HEK293 (cell line): ENCODE data around the gene SYNPO2.

Experiments
- CTCF ChIA-PET: fragments of 350-600 bp; formaldehyde crosslinking; extraction: SDS; loops from one replicate; lab custom pipeline; 2021; ENCODE audit warnings: antibody characterized with exemption; lab: Yijun Ruan, JAX
- POLR2A ChIA-PET: fragments of 300-600 bp; formaldehyde crosslinking; extraction: SDS; loops from one replicate; lab custom pipeline; 2020; ENCODE audit warnings: antibody characterized with exemption, inconsistent platforms; lab: Yijun Ruan, JAX
- H3K27ac ChIP-seq: fragments of 200-500 bp; sonication (Bioruptor generic); 2 replicates; pipeline ENCODE4 v1.5.1; 2014; ENCODE audit warnings: low read depth, low read length, control low read depth, inconsistent platforms; ENCODE audit errors: extremely low read depth
- H3K36me3 ChIP-seq, 2 experiments: fragments of 200-500 bp in 1 of 2; sonication (Bioruptor generic) in 1 of 2; 1 replicate in 1 of 2; 2 replicates in 1 of 2; pipeline ENCODE4 v1.5.1; 2014 to 2017; ENCODE audit warnings: inconsistent platforms in 2 of 2, low read length in 2 of 2; ENCODE audit not compliant: control insufficient read depth in 2 of 2, insufficient read depth in 1 of 2
- H3K4me1 ChIP-seq: fragments of 200-500 bp; sonication (Bioruptor generic); 2 replicates; pipeline ENCODE4 v1.5.1; 2014; ENCODE audit warnings: mild to moderate bottlenecking, low read length, inconsistent platforms; ENCODE audit not compliant: control insufficient read depth, insufficient read depth
- H3K4me3 ChIP-seq: 2 replicates; pipeline ENCODE4 v1.5.1; 2011; ENCODE audit warnings: low read depth, mild to moderate bottlenecking, control low read depth, low read length, moderate library complexity
- H3K9me3 ChIP-seq: fragments of 200-500 bp; sonication (Bioruptor generic); 2 replicates; pipeline ENCODE4 v1.5.1; 2014; ENCODE audit warnings: low read depth, low read length, inconsistent platforms; ENCODE audit not compliant: control insufficient read depth, insufficient read depth
- KLF17 ChIP-seq: fragments of 450-650 bp; formaldehyde crosslinking; IDR thresholded peaks from 2 replicates; pipeline ENCODE4 v1.5.1; 2016; ENCODE audit warnings: missing biosample characterization, missing genetic modification characterization
- KLF7 ChIP-seq: fragments of 450-650 bp; formaldehyde crosslinking; IDR thresholded peaks from 2 replicates; pipeline ENCODE4 v1.5.1; 2016; ENCODE audit warnings: missing biosample characterization, missing genetic modification characterization, borderline replicate concordance
- PRDM4 ChIP-seq: fragments of 450-650 bp; formaldehyde crosslinking; IDR thresholded peaks from 2 replicates; pipeline ENCODE4 v1.5.1; 2017; ENCODE audit warnings: missing biosample characterization, missing genetic modification characterization
- ZBTB44 ChIP-seq: fragments of 450-650 bp; IDR thresholded peaks from 2 replicates; pipeline ENCODE4 v1.5.1; 2018; ENCODE audit warnings: missing biosample characterization, mild to moderate bottlenecking, missing genetic modification characterization
- ZBTB49 ChIP-seq: fragments of 450-650 bp; formaldehyde crosslinking; IDR thresholded peaks from 2 replicates; pipeline ENCODE4 v1.5.1; 2016; ENCODE audit warnings: missing biosample characterization, missing genetic modification characterization, low read depth
- ZNF266 ChIP-seq: fragments of 450-650 bp; formaldehyde crosslinking; IDR thresholded peaks from 2 replicates; pipeline ENCODE4 v1.5.1; 2016; ENCODE audit warnings: missing biosample characterization, missing genetic modification characterization, low read depth
- ZNF362 ChIP-seq: fragments of 450-650 bp; formaldehyde crosslinking; IDR thresholded peaks from 2 replicates; pipeline ENCODE4 v1.5.1; 2016; ENCODE audit warnings: missing biosample characterization, missing genetic modification characterization
- ZNF391 ChIP-seq: fragments of 450-650 bp; formaldehyde crosslinking; IDR thresholded peaks from 2 replicates; pipeline ENCODE4 v1.5.1; 2016; ENCODE audit warnings: low read depth, missing biosample characterization, missing genetic modification characterization, borderline replicate concordance
- ZNF501 ChIP-seq: fragments of 450-650 bp; formaldehyde crosslinking; IDR thresholded peaks from 2 replicates; pipeline ENCODE4 v1.5.1; 2016; ENCODE audit warnings: missing biosample characterization, missing genetic modification characterization
- ZNF843 ChIP-seq: fragments of 450-650 bp; formaldehyde crosslinking; IDR thresholded peaks from 2 replicates; pipeline ENCODE4 v1.5.1; 2016; ENCODE audit warnings: missing biosample characterization, missing genetic modification characterization
- ZSCAN30 ChIP-seq: fragments of 450-650 bp; IDR thresholded peaks from 2 replicates; pipeline ENCODE4 v1.5.1; 2018; ENCODE audit warnings: missing biosample characterization, mild to moderate bottlenecking, missing genetic modification characterization, moderate library complexity
- ZXDB ChIP-seq: fragments of 450-650 bp; formaldehyde crosslinking; IDR thresholded peaks from 2 replicates; pipeline ENCODE4 v1.5.1; 2016; ENCODE audit warnings: missing biosample characterization, missing genetic modification characterization
- TF ChIP-seq, protein P1 (sequence below): fragments of 450-650 bp; formaldehyde crosslinking; IDR thresholded peaks from 2 replicates; pipeline ENCODE4 v1.5.1; 2016; ENCODE audit warnings: missing biosample characterization, missing genetic modification characterization, borderline replicate concordance

SYNPO2 gene

DNA sequence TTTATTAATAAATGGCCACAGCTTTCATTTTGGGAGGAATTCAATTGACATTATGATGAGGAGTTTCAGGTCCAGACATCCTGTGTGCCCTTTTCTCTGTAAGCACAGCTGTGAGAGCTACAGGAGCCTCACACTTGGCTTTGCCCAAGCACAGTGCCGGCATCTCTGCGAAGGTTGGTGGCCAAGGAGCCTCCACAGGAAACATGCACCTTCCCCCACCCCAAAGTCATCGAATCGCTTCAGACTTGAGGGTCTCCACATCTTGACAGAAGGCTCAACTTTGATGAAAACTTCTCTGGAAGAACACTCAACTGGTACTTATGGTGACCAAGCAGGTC, 100.0 kb downstream of the SYNPO2 start:
- ChIA-PET CTCF (interaction anchor here (1.1 kb wide), 1 partner anchor 247 kb away, joined by 5 read pairs; no protein-coding TSS in a partner anchor), POLR2A (no interaction called here)

DNA sequence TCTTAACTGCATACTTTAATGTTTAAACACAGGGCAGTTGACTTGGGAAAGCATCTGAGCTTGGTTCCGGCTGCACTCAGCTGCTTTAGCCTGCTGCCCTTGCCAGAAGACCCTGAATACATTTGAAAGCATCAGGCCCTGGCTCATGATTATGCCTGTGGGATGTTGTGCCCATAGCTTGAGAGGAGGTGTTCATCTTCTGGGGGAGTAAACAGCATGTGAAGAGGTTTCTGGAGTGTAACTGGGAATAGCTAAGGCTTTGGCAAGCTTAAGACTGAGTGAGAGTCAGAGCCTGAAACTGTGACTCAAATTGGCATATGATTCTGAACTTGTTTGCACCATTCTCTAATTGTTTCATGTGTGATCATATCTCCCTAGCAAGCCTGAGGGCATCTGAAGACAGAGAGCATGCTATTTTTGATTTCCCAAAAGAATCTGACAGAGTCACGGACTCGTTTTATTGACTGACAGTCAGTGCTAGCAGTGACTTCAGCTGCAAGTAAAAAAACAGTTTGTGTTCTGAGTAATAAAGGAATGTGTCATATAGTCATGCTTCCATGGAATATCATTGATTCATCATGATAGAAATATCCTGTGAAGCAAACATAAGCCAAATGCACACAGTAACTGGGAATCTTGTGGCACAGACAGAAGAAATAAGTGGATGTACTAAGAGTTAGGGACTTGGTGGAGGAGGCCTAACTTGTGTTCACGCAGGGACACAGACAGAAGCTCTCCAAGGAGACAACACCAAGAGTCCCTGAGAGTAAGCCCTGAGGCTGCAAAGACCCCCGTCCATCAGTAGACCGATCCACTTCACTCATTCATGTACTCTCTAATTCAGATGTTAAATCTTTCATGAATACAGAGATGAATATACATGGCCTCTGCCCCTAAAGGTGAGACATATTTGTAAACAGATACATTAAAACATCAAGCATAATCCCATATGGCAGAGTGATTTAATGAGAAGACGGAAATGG, 100.7 kb downstream of the SYNPO2 start:
- no peak overlapping the region for H3K4me3 ChIP-seq
- CTCF ChIA-PET, result interaction anchor here (0.6 kb wide), 1 partner anchor 247 kb away, joined by 4 read pairs; no protein-coding TSS in a partner anchor
- H3K4me1 ChIP-seq, result no peaks in the 10 kb centered on the region
- POLR2A ChIA-PET, result no interaction called here
- no peak overlapping the region for H3K27ac ChIP-seq
- H3K36me3 ChIP-seq, result no peaks in the 10 kb centered on the region
- H3K9me3 ChIP-seq, result no peaks in the 10 kb centered on the region
- TF ChIP-seq KLF7 (tag by site-specific recombination) (no peak), ZSCAN30 (tag by site-specific recombination) (no peak), ZXDB (tag by site-specific recombination) (no peak), ZNF362 (tag by site-specific recombination) (no peak), ZBTB49 (tag by site-specific recombination) (no peak), ZNF266 (tag by site-specific recombination) (no peak)

More for the DNA sequence above, 100.0 kb downstream of the SYNPO2 start:
- no peaks in the 10 kb centered on the region for H3K4me1 ChIP-seq
- no peaks in the 10 kb centered on the region for H3K36me3 ChIP-seq
- H3K27ac ChIP-seq, result no peak overlapping the region
- no peaks in the 10 kb centered on the region for H3K9me3 ChIP-seq
- no peak overlapping the region for H3K4me3 ChIP-seq
- TF ChIP-seq ZBTB44 (tag by site-specific recombination), result no peak
- no peak for TF ChIP-seq ZNF843
- TF ChIP-seq KLF17, result no peak
- TF ChIP-seq ZNF501 (tag by site-specific recombination), result no peak
- TF ChIP-seq PRDM4 (tag by site-specific recombination), result no peak
- TF ChIP-seq, protein P1, sequence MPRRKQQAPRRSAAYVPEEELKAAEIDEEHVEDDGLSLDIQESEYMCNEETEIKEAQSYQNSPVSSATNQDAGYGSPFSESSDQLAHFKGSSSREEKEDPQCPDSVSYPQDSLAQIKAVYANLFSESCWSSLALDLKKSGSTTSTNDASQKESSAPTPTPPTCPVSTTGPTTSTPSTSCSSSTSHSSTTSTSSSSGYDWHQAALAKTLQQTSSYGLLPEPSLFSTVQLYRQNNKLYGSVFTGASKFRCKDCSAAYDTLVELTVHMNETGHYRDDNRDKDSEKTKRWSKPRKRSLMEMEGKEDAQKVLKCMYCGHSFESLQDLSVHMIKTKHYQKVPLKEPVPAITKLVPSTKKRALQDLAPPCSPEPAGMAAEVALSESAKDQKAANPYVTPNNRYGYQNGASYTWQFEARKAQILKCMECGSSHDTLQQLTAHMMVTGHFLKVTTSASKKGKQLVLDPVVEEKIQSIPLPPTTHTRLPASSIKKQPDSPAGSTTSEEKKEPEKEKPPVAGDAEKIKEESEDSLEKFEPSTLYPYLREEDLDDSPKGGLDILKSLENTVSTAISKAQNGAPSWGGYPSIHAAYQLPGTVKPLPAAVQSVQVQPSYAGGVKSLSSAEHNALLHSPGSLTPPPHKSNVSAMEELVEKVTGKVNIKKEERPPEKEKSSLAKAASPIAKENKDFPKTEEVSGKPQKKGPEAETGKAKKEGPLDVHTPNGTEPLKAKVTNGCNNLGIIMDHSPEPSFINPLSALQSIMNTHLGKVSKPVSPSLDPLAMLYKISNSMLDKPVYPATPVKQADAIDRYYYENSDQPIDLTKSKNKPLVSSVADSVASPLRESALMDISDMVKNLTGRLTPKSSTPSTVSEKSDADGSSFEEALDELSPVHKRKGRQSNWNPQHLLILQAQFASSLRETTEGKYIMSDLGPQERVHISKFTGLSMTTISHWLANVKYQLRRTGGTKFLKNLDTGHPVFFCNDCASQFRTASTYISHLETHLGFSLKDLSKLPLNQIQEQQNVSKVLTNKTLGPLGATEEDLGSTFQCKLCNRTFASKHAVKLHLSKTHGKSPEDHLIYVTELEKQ (tag by site-specific recombination), result no peak
- no peak for TF ChIP-seq ZNF391
